Astrocyte (in vitro differentiated cells and primary cell): ENCODE measurements around the gene SNX13.

Experiments
- EZH2 ChIP-seq: IDR thresholded peaks from 2 replicates; pipeline ENCODE4 v1.6.1; 2012; ENCODE audit warnings: mild to moderate bottlenecking, low read length, inconsistent platforms; ENCODE audit not compliant: insufficient read depth
- TF ChIP-seq, protein P1 (sequence below): IDR thresholded peaks from 2 replicates; pipeline ENCODE4 v1.5.1; 2011; ENCODE audit warnings: low read depth, mild to moderate bottlenecking, inconsistent platforms, low read length, moderate library complexity; ENCODE audit not compliant: insufficient read depth

DNA sequence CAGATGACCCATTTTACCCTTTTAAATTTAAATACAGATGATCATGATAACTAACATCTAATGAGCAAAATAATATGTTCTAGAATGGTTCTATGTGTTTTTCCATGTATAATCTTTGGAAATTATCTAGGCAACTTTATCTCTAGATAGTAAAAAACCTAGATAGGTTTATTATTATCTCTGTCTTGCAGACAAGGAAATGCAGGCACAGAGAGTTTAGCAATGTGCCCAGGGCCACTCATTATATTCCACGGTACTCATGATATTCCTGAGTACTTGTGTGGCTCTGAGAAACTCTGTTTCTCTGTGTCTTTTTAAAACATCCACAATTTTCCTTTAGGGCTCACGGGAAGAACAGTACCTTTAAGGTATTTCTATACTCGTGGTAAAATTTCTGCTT is 26.4 kb upstream of the SNX13 start:
- TF ChIP-seq, protein P1, sequence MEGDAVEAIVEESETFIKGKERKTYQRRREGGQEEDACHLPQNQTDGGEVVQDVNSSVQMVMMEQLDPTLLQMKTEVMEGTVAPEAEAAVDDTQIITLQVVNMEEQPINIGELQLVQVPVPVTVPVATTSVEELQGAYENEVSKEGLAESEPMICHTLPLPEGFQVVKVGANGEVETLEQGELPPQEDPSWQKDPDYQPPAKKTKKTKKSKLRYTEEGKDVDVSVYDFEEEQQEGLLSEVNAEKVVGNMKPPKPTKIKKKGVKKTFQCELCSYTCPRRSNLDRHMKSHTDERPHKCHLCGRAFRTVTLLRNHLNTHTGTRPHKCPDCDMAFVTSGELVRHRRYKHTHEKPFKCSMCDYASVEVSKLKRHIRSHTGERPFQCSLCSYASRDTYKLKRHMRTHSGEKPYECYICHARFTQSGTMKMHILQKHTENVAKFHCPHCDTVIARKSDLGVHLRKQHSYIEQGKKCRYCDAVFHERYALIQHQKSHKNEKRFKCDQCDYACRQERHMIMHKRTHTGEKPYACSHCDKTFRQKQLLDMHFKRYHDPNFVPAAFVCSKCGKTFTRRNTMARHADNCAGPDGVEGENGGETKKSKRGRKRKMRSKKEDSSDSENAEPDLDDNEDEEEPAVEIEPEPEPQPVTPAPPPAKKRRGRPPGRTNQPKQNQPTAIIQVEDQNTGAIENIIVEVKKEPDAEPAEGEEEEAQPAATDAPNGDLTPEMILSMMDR = no peak
- no peak for TF ChIP-seq EZH2
